Measurements from ENCODE around the gene PLXDC2.
"Not testable (repeated sequence)": the region's sequence is repeated elsewhere in the genome, so short reads cannot be mapped to it uniquely, and the experiment has no call there.

PLXDC2 gene

DNA sequence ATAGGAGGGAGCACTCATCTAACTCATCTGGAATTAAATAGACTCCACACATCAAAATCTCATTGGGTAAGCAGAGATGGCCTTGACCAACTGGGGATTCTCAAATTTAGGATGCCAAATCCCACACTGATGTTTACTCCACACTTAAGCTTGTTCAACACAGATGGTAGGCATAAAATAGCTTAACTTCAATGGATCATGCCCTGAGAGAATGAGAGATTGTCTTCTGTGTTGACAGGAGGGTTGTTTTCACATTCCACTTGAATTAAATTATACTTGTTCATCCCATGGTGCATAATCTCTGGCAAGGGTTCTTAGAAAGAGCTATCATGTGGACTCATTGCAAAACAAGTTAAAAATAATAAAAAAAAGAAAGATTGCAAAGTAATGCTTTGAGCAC lies 391.4 kb downstream of the PLXDC2 start:
- no peaks in the 10 kb centered on the region for H3K9me3 ChIP-seq (ENCODE audit: control insufficient read depth, insufficient read depth, low read length)
- no peaks in the 10 kb centered on the region for H3K4me1 ChIP-seq (ENCODE audit: control insufficient read depth, insufficient read depth, low read length)
- H3K36me3 ChIP-seq (ENCODE audit: control insufficient read depth, insufficient read depth, low read length), result no peaks in the 10 kb centered on the region
- no peaks in the 10 kb centered on the region for H3K27me3 ChIP-seq (ENCODE audit: control insufficient read depth, insufficient read depth, low read length)
- H3K9ac ChIP-seq (ENCODE audit: low read depth, low read length), result no peak overlapping the region
- H3K4me3 ChIP-seq (ENCODE audit: low read depth, low read length), result no peak overlapping the region

DNA sequence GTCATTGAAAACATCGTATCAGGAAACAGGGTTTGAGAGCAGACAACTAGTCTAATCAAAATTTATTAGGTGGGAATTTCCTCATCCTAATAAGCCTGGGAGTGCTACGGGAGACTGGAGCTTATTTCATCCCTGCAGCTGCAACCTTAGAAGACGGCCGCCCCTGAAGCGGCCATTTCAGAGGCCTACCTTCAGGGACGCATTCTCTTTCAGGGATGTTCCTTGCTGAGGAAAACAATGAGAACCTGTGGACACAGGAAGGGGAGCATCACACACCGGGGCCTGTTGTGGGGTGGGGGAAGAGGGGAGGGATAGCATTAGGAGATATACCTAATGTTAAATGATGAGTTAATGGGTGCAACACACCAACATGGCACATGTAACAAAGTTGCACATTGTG lies 392.9 kb downstream of the PLXDC2 start:
- H3K27me3 ChIP-seq (ENCODE audit: control insufficient read depth, insufficient read depth, low read length); H3K36me3 ChIP-seq (ENCODE audit: control insufficient read depth, insufficient read depth, low read length); H3K9me3 ChIP-seq (ENCODE audit: control insufficient read depth, insufficient read depth, low read length); H3K4me1 ChIP-seq (ENCODE audit: control insufficient read depth, insufficient read depth, low read length); H3K4me3 ChIP-seq (ENCODE audit: low read depth, low read length); H3K9ac ChIP-seq (ENCODE audit: low read depth, low read length): not testable (repeated sequence)

DNA sequence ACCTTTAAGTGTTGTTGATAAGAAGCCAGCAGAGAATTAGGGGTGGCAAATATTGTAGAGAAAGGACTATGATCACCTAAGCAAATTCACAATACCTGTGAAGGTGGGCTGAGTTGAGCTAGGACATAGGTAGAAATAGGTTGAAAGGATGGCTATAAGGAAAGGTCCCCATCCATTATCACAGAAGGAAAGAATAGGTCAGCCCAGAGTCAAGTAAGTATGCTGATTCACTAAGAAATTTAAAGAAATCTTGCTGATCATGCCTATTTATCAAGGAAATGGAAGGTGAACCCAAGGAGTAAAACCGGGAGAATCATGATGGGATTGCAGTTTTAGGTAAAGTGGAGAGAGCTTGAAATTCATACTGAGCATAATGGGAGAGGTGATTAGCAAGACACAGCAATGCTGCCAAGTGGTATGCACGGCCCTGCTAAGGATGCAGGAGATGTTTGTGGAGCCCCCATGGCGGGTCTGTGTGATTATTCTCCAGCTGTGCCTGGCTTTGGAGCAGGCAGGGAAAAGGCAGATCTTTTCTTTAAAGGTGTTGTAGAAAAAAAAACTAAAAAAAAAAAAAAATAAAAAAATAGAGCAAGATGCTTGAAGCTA lies 399.4 kb downstream of the PLXDC2 start:
- no peaks in the 10 kb centered on the region for H3K9me3 ChIP-seq (ENCODE audit: control insufficient read depth, insufficient read depth, low read length)
- no peak overlapping the region for H3K4me3 ChIP-seq (ENCODE audit: low read depth, low read length)
- no peak overlapping the region for H3K9ac ChIP-seq (ENCODE audit: low read depth, low read length)
- no peaks in the 10 kb centered on the region for H3K36me3 ChIP-seq (ENCODE audit: control insufficient read depth, insufficient read depth, low read length)
- H3K4me1 ChIP-seq (ENCODE audit: control insufficient read depth, insufficient read depth, low read length), result peaks cover 25% of the 10 kb centered on the region
- H3K27me3 ChIP-seq (ENCODE audit: control insufficient read depth, insufficient read depth, low read length), result no peaks in the 10 kb centered on the region

DNA sequence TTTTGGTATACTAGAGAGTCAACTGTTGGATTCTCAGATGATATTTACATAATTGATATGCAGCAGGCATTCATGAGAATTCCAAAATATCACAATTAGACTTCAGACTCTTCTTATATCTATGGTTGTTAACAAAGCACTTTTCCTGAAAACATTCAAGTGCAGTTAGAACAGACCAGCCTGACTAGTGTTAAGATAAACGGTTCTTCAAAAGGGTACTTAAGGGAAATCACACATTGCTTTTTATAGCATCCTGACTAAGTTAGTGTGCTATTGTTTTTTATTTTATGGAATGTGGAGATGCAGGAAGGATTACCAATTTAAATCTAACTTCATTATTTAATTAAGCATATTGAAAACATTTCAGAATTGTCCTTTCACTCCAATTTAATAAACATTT lies 405.1 kb downstream of the PLXDC2 start:
- Histone ChIP-seq H3K9ac (ENCODE audit: low read depth, low read length) (no peak overlapping the region), H3K27me3 (ENCODE audit: control insufficient read depth, insufficient read depth, low read length) (no peaks in the 10 kb centered on the region), H3K9me3 (ENCODE audit: control insufficient read depth, insufficient read depth, low read length) (no peaks in the 10 kb centered on the region), H3K36me3 (ENCODE audit: control insufficient read depth, insufficient read depth, low read length) (no peaks in the 10 kb centered on the region), H3K4me1 (ENCODE audit: control insufficient read depth, insufficient read depth, low read length) (peaks cover 11% of the 10 kb centered on the region), H3K4me3 (ENCODE audit: low read depth, low read length) (no peak overlapping the region)

DNA sequence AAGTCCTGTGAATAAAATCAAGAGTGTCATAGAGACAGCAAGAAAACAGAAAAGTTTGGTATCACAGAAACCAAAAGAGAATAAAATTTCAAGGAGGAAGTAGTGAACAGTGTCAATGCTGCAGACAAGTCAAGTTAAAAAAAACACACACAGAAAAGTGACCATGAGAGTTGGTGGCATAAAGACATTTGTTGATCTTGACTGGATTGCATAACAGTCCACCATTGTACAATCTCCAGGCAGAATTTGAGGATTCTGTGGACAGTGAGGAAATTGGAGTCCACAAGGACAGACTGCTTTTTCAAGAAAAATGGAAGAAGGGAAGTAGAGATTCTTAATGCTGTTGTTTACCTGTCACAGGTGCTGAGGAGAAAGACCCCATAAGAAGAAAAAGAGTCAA lies 412.5 kb downstream of the PLXDC2 start:
- Histone ChIP-seq H3K27me3 (ENCODE audit: control insufficient read depth, insufficient read depth, low read length) (no peaks in the 10 kb centered on the region), H3K9me3 (ENCODE audit: control insufficient read depth, insufficient read depth, low read length) (no peaks in the 10 kb centered on the region), H3K4me1 (ENCODE audit: control insufficient read depth, insufficient read depth, low read length) (no peaks in the 10 kb centered on the region), H3K9ac (ENCODE audit: low read depth, low read length) (no peak overlapping the region), H3K4me3 (ENCODE audit: low read depth, low read length) (no peak overlapping the region), H3K36me3 (ENCODE audit: control insufficient read depth, insufficient read depth, low read length) (no peaks in the 10 kb centered on the region)

DNA sequence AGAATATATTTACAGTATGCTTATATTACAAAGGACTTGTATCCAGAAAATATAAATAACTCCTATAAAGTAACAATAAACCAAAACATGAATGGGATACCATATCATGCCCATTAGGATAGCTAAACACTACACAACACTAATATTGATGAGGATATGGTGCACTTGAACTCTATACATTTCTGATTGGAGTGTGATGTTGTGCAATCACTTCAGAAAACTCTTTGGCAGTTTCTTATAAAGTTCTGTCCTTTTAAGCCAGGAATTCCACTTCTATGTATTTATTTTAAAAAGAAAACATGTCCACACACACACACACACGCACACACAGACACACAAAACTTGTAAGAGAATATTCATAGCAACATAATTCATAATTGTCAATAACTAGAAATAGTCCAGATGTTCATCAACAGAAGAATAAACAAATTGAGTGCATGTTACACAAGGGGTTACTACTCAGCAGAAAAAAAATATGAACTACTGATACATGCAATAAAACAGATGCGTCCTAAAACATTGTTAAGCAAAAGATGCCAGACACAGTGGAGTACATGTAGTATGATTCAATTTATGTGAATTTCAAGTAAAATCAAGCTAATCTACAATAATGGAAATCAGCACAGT lies 416.0 kb downstream of the PLXDC2 start:
- Histone ChIP-seq H3K9ac (ENCODE audit: low read depth, low read length) (no peak overlapping the region), H3K4me1 (ENCODE audit: control insufficient read depth, insufficient read depth, low read length) (no peaks in the 10 kb centered on the region), H3K9me3 (ENCODE audit: control insufficient read depth, insufficient read depth, low read length) (no peaks in the 10 kb centered on the region), H3K4me3 (ENCODE audit: low read depth, low read length) (no peak overlapping the region), H3K36me3 (ENCODE audit: control insufficient read depth, insufficient read depth, low read length) (no peaks in the 10 kb centered on the region), H3K27me3 (ENCODE audit: control insufficient read depth, insufficient read depth, low read length) (no peaks in the 10 kb centered on the region)

DNA sequence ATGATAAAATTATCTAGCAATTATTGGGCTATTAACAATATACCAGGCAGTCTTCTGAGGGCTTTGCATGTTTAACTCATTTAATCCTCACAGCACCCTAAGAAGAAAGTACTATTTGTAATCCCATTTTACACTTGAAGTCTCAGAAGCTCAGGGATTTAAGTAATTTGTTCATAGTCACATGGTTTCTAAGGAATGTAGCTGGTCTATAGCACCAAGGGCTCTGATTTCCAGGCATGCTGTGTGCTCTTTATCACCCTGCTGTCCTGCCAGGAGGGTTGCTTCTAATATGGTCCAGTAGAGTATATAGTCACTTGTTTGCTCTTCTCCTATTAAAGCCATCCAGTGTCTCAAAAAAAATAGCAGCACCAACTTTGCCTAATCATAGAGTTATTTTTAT lies 417.2 kb downstream of the PLXDC2 start:
- Histone ChIP-seq H3K36me3 (ENCODE audit: control insufficient read depth, insufficient read depth, low read length) (no peaks in the 10 kb centered on the region), H3K4me3 (ENCODE audit: low read depth, low read length) (no peak overlapping the region), H3K4me1 (ENCODE audit: control insufficient read depth, insufficient read depth, low read length) (no peaks in the 10 kb centered on the region), H3K9ac (ENCODE audit: low read depth, low read length) (no peak overlapping the region), H3K9me3 (ENCODE audit: control insufficient read depth, insufficient read depth, low read length) (no peaks in the 10 kb centered on the region), H3K27me3 (ENCODE audit: control insufficient read depth, insufficient read depth, low read length) (no peaks in the 10 kb centered on the region)

DNA sequence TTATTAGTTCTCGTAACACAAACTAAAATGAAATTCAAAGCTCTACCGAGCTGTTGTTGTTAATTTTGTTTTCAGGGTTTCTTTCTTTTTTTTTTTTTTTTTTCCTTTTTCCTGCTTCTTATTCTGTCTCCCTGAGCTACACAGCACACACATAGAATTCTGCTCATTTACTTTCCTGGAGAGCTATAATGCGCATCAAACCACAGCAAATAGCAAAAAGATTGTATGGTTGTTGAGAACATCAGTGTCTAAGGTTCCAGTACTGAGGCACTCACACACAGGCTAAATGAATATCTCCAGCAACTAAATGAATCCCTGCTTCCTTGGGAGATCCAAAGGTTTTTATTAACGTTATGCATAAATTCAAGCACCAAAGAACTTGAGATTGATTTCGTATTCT lies 418.3 kb downstream of the PLXDC2 start:
- H3K36me3 ChIP-seq (ENCODE audit: control insufficient read depth, insufficient read depth, low read length), result no peaks in the 10 kb centered on the region
- H3K9ac ChIP-seq (ENCODE audit: low read depth, low read length), result no peak overlapping the region
- H3K27me3 ChIP-seq (ENCODE audit: control insufficient read depth, insufficient read depth, low read length), result no peaks in the 10 kb centered on the region
- no peaks in the 10 kb centered on the region for H3K9me3 ChIP-seq (ENCODE audit: control insufficient read depth, insufficient read depth, low read length)
- no peak overlapping the region for H3K4me3 ChIP-seq (ENCODE audit: low read depth, low read length)
- no peaks in the 10 kb centered on the region for H3K4me1 ChIP-seq (ENCODE audit: control insufficient read depth, insufficient read depth, low read length)

DNA sequence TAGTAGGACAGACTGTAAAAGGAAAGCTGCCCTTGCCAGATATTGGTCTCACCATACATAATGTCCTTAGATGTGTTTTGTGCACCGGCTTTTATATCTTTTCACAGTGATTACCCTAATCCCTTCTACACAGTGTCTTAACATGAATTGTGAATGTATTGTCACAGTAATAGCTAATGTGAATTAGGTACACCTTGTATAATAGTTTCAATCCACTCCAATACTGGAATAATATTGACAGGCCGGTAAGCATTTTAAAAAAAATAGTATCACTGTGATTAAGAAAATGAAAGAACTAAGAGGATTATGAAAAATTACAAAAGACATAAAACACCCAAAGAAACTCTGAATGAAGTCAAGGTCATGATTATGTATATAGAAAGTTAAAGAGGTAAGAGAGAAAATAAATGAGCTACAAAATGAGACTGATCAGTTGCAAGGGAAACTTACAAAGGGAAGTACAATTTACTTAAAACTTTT lies 420.9 kb downstream of the PLXDC2 start:
- Histone ChIP-seq H3K4me1 (ENCODE audit: control insufficient read depth, insufficient read depth, low read length) (no peaks in the 10 kb centered on the region), H3K27me3 (ENCODE audit: control insufficient read depth, insufficient read depth, low read length) (no peaks in the 10 kb centered on the region), H3K4me3 (ENCODE audit: low read depth, low read length) (no peak overlapping the region), H3K9me3 (ENCODE audit: control insufficient read depth, insufficient read depth, low read length) (no peaks in the 10 kb centered on the region), H3K36me3 (ENCODE audit: control insufficient read depth, insufficient read depth, low read length) (no peaks in the 10 kb centered on the region), H3K9ac (ENCODE audit: low read depth, low read length) (no peak overlapping the region)

DNA sequence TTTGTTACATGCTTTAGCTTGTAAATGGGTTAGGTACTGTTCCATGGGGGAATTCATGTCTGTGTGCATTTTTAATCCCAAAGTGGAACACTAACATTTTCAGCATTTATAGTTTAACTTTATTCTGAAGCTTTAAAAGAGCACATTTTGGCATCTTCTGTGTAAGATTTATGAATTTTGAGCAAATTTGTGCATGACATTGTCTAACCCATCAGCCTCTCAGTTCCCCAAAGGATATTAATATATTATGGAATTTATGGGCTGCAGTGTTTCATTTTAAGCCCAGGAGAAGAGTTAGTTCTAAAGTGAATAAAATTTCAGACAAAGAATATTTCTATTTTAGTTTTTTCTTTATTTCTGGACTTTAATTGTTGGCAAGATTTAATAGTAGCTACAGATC lies 421.4 kb downstream of the PLXDC2 start:
- no peaks in the 10 kb centered on the region for H3K36me3 ChIP-seq (ENCODE audit: control insufficient read depth, insufficient read depth, low read length)

DNA sequence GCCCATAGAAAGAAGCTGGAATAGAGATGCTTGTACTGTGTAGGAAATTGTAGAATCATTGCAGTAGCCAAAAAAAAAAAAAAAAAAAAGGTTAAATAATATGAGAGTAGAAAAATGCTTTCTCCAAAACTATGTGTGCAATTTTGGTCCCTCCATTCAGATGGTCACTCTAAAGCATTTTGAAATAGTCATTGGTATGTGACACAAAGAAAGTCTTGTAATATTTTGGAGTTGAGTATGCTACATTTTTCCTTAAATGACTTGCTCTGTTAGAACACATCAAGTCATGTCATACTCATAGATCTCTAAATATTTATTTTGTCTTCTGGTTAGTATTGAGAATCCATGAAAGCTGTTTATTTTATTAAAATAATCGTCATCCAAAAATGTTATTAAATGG lies 424.4 kb downstream of the PLXDC2 start:
- no peaks in the 10 kb centered on the region for H3K9me3 ChIP-seq (ENCODE audit: control insufficient read depth, insufficient read depth, low read length)
- H3K36me3 ChIP-seq (ENCODE audit: control insufficient read depth, insufficient read depth, low read length), result no peaks in the 10 kb centered on the region
- H3K4me3 ChIP-seq (ENCODE audit: low read depth, low read length), result no peak overlapping the region
- H3K9ac ChIP-seq (ENCODE audit: low read depth, low read length), result no peak overlapping the region
- no peaks in the 10 kb centered on the region for H3K4me1 ChIP-seq (ENCODE audit: control insufficient read depth, insufficient read depth, low read length)
- no peaks in the 10 kb centered on the region for H3K27me3 ChIP-seq (ENCODE audit: control insufficient read depth, insufficient read depth, low read length)

More for the DNA sequence above, 421.4 kb downstream of the PLXDC2 start:
- Histone ChIP-seq H3K4me3 (ENCODE audit: low read depth, low read length) (no peak overlapping the region), H3K4me1 (ENCODE audit: control insufficient read depth, insufficient read depth, low read length) (no peaks in the 10 kb centered on the region), H3K27me3 (ENCODE audit: control insufficient read depth, insufficient read depth, low read length) (no peaks in the 10 kb centered on the region), H3K9ac (ENCODE audit: low read depth, low read length) (no peak overlapping the region), H3K9me3 (ENCODE audit: control insufficient read depth, insufficient read depth, low read length) (no peaks in the 10 kb centered on the region)

DNA sequence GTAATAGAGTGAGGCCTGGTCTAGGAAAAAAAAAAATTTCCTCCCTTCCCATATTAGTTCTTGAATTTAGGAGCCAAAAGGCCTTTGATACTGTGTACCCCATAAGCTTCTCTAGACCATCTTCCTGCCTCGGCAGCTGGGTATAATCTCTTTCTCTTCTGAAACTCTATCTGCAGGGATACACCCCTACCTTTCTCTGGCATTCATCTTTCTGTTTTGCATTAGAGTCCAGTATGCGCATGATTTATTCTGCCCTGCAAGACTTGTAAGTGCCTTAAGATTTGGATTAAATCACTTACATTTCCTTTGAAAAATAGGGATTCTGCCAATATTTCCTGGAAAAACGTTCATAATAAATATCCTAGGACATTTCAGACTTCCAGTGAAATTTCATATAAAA lies 431.2 kb downstream of the PLXDC2 start:
- H3K4me1 ChIP-seq (ENCODE audit: control insufficient read depth, insufficient read depth, low read length), result peaks cover 9% of the 10 kb centered on the region
- H3K9me3 ChIP-seq (ENCODE audit: control insufficient read depth, insufficient read depth, low read length), result no peaks in the 10 kb centered on the region
- no peak overlapping the region for H3K4me3 ChIP-seq (ENCODE audit: low read depth, low read length)
- no peaks in the 10 kb centered on the region for H3K27me3 ChIP-seq (ENCODE audit: control insufficient read depth, insufficient read depth, low read length)
- no peak overlapping the region for H3K9ac ChIP-seq (ENCODE audit: low read depth, low read length)
- H3K36me3 ChIP-seq (ENCODE audit: control insufficient read depth, insufficient read depth, low read length), result no peaks in the 10 kb centered on the region

Measured in iPS-15b (cell line).